HepG2 (cell line): ENCODE results near the gene TPBG. TPM values are rescaled to one million over a fixed set of nuclear protein-coding genes. Genes with fewer than 3 reads are reported as not detected.

Source experiments
- ATAC-seq: fragments of 200-7000 bp; cut with Tn5 transposase; 3 replicates; pipeline ENCODE4 v1.9.1; 2020; ENCODE audit warnings: mild to moderate bottlenecking, moderate library complexity
- Bru-seq: library from RNA; stranded (reverse); fragments of 400-500 nt; gene quantifications from one replicate; lab custom pipeline; 2021; lab: Mats Ljungman, UMichigan
- BruChase-seq, 2 experiments: library from RNA; stranded (reverse); fragments of 400-500 nt; gene quantifications; one replicate each; lab custom pipeline; 2021; lab: Mats Ljungman, UMichigan
- BruUV-seq: library from RNA; stranded (reverse); fragments of 400-500 nt; replicated peaks from 2 replicates; lab custom pipeline; 2021; lab: Mats Ljungman, UMichigan
- CTCF ChIA-PET: fragments of 300-600 bp; formaldehyde crosslinking; extraction: SDS; loops from one replicate; lab custom pipeline; 2021; ENCODE audit warnings: low total read pairs, inconsistent platforms, low intra/inter-chr PET ratio; lab: Yijun Ruan, JAX
- POLR2A ChIA-PET: fragments of 350-600 bp; sonication (Branson Sonifier 250); formaldehyde crosslinking; loops from one replicate; lab custom pipeline; 2020; ENCODE audit warnings: antibody characterized with exemption, inconsistent platforms; lab: Yijun Ruan, JAX
- DNase-seq: peaks from one replicate; pipeline ENCODE4 v3.0.0-alpha.2; 2015; ENCODE audit warnings: low spot score
- FAIRE-seq: peaks from 3 replicates; lab custom pipeline; 2011; peaks lifted over from hg19 to GRCh38; lab: Jason Lieb, UNC
- H2AFZ ChIP-seq: one replicate; pipeline ENCODE4 v1.6.1; 2011; ENCODE audit warnings: low read length, inconsistent platforms
- H3K27ac ChIP-seq: fragments of 300-600 bp; 3 replicates; pipeline ENCODE4 v1.8.0; 2011; ENCODE audit warnings: mixed run types, mild to moderate bottlenecking, mixed read lengths, low read length, inconsistent platforms; ENCODE audit not compliant: insufficient read depth; ENCODE audit errors: extremely low read length
- H3K27me3 ChIP-seq, 2 experiments: fragments of 200-600 bp in 1 of 2; 2 replicates in 1 of 2; 3 replicates in 1 of 2; pipeline versions ENCODE4 v1.6.0 to v1.8.0; 2011; ENCODE audit warnings: low read length in 2 of 2, mild to moderate bottlenecking in 2 of 2, moderate library complexity in 2 of 2, inconsistent platforms in 1 of 2; ENCODE audit not compliant: insufficient read depth in 2 of 2, control insufficient read depth in 1 of 2
- H3K36me3 ChIP-seq, 2 experiments: fragments of 200-600 bp in 1 of 2; replicated peaks in 1 of 2; 2 replicates in 1 of 2; 3 replicates in 1 of 2; pipeline versions ENCODE4 v1.5.1 to v1.8.0; 2011; ENCODE audit warnings: low read length in 2 of 2, inconsistent platforms in 1 of 2; ENCODE audit not compliant: insufficient read depth in 2 of 2, control insufficient read depth in 1 of 2
- H3K4me1 ChIP-seq: 2 replicates; pipeline ENCODE4 v1.5.1; 2012; ENCODE audit warnings: low read length, inconsistent platforms; ENCODE audit not compliant: insufficient read depth
- H3K4me2 ChIP-seq: 2 replicates; pipeline ENCODE4 v1.6.0; 2011; ENCODE audit warnings: low read depth, low read length, inconsistent platforms
- H3K4me3 ChIP-seq, 3 experiments: fragments of 200-600 bp in 1 of 3; sonication (generic), shearing (Covaris generic) in 1 of 3; replicated peaks in 1 of 3; 2 replicates each; pipeline ENCODE4 v1.5.1; 2011 to 2016; ENCODE audit warnings: low read length in 3 of 3, inconsistent platforms in 2 of 3, low read depth in 2 of 3, mild to moderate bottlenecking in 2 of 3, control low read depth in 1 of 3, mixed read lengths in 1 of 3; ENCODE audit not compliant: insufficient read depth in 1 of 3
- H3K79me2 ChIP-seq: one replicate; pipeline ENCODE4 v1.6.1; 2011; ENCODE audit warnings: low read length, inconsistent platforms; ENCODE audit not compliant: insufficient read depth
- H3K9ac ChIP-seq: 2 replicates; pipeline ENCODE4 v1.6.0; 2011; ENCODE audit warnings: mild to moderate bottlenecking, low read depth, low read length, inconsistent platforms; ENCODE audit not compliant: insufficient read depth
- H3K9me3 ChIP-seq: 2 replicates; pipeline ENCODE4 v1.5.1; 2012; ENCODE audit warnings: mild to moderate bottlenecking, low read length
- H4K20me1 ChIP-seq: 2 replicates; pipeline ENCODE4 v1.6.0; 2011; ENCODE audit warnings: inconsistent platforms, mild to moderate bottlenecking, low read length, moderate library complexity; ENCODE audit not compliant: insufficient read depth
- ADNP ChIP-seq: sonication (generic); formaldehyde crosslinking; IDR thresholded peaks from 2 replicates; pipeline ENCODE4 v1.4.0; 2020; ENCODE audit warnings: missing genetic modification reagents
- HDAC1 ChIP-seq: sonication (generic); formaldehyde crosslinking; IDR thresholded peaks from 2 replicates; pipeline ENCODE4 v1.5.1; 2020; ENCODE audit warnings: mild to moderate bottlenecking, missing genetic modification reagents
- MIER2 ChIP-seq: IDR thresholded peaks from 2 replicates; pipeline ENCODE4 v1.6.1; 2016; ENCODE audit warnings: missing biosample characterization, missing genetic modification reagents
- ZNF205 ChIP-seq: IDR thresholded peaks from 2 replicates; pipeline ENCODE4 v1.6.1; 2018; ENCODE audit warnings: missing biosample characterization, missing genetic modification reagents
- ZNF607 ChIP-seq: sonication (generic); formaldehyde crosslinking; IDR thresholded peaks from 2 replicates; pipeline ENCODE4 v1.5.1; 2020; ENCODE audit warnings: missing genetic modification reagents, mild to moderate bottlenecking, borderline replicate concordance
- ZNF670 ChIP-seq: sonication (generic); formaldehyde crosslinking; IDR thresholded peaks from 2 replicates; pipeline ENCODE4 v1.8.0; 2022; ENCODE audit warnings: mild to moderate bottlenecking, missing genetic modification reagents, borderline replicate concordance
- ZNF878 ChIP-seq: sonication (generic); formaldehyde crosslinking; IDR thresholded peaks from 2 replicates; pipeline ENCODE4 v1.8.1; 2023; ENCODE audit warnings: mild to moderate bottlenecking, missing genetic modification reagents, moderate library complexity
- WGBS: methylation state at CpG from one replicate; pipeline ENCODE4 v1.1.6; 2017; ENCODE audit warnings: low lambda C conversion rate; 5-methylcytosine and 5-hydroxymethylcytosine counted together
- in situ Hi-C: cut with HindIII; loops from 2 replicates; pipeline ENCODE4 v1.10.0; 2017; ENCODE audit warnings: low pct_unique_long_range_greater_than_20kb; ENCODE audit not compliant: extremely low pct_ligation_motif_present
- intact Hi-C: fragments of 100-400 bp; cut with micrococcal nuclease; formaldehyde crosslinking; loops from one replicate; pipeline ENCODE4 v1.10.0; 2022; ENCODE audit not compliant: unreplicated experiment
- long read RNA-seq, 2 experiments: library from RNA in 1 of 2; library from polyadenylated mRNA in 1 of 2; stranded (forward) in 1 of 2; unstranded in 1 of 2; transcript quantifications; one replicate each; pipeline ENCODE4 v2.0.0, GENCODE V29; 2019 to 2022
- polyA minus RNA-seq, 3 experiments: library from RNA; depleted of rRNA, polyadenylated mRNA; stranded (reverse); fragments of >200 nt; gene quantifications; 2 replicates each; pipeline ENCODE4 v1.2.3, GENCODE V29; 2011; ENCODE audit warnings: low replicate concordance in 1 of 3
- polyA plus RNA-seq, 8 experiments: library from polyadenylated mRNA; depleted of rRNA in 3 of 8; stranded (reverse) in 7 of 8; unstranded in 1 of 8; fragments of >200 nt; fragmentation: Illumina TruSeq in 4 of 8; extraction: Trizol in 4 of 8; gene quantifications; 2 replicates each; pipeline versions ENCODE4 v1.2.1 to v1.2.3, GENCODE V29; 2011 to 2016; ENCODE audit warnings: low read depth in 4 of 8, missing spikeins in 1 of 8, mixed read lengths in 1 of 8; ENCODE audit not compliant: insufficient read depth in 1 of 8
- total RNA-seq, 5 experiments: library from RNA; depleted of rRNA; stranded (reverse); fragments of >200 nt; fragmentation: Illumina TruSeq; extraction: Trizol; gene quantifications; 2 replicates each; pipeline ENCODE4 v1.2.3, GENCODE V29; 2016; ENCODE audit warnings: low read depth in 1 of 5
- TF ChIP-seq, protein P1 (sequence below): sonication (generic); formaldehyde crosslinking; IDR thresholded peaks from 2 replicates; pipeline ENCODE4 v1.8.0; 2022; ENCODE audit warnings: missing genetic modification reagents, low read depth, mild to moderate bottlenecking, borderline replicate concordance
- TF ChIP-seq, protein P2 (sequence below): sonication (generic); formaldehyde crosslinking; IDR thresholded peaks from 2 replicates; pipeline ENCODE4 v1.5.0; 2020; ENCODE audit warnings: mild to moderate bottlenecking, missing genetic modification reagents, moderate library complexity
- TF ChIP-seq, protein P3 (sequence below): sonication (generic); formaldehyde crosslinking; IDR thresholded peaks from 2 replicates; pipeline ENCODE4 v1.4.0; 2020; ENCODE audit warnings: missing genetic modification reagents

TPBG gene, protein sequence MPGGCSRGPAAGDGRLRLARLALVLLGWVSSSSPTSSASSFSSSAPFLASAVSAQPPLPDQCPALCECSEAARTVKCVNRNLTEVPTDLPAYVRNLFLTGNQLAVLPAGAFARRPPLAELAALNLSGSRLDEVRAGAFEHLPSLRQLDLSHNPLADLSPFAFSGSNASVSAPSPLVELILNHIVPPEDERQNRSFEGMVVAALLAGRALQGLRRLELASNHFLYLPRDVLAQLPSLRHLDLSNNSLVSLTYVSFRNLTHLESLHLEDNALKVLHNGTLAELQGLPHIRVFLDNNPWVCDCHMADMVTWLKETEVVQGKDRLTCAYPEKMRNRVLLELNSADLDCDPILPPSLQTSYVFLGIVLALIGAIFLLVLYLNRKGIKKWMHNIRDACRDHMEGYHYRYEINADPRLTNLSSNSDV
- total RNA-seq (2016; rRNA removed; fragmentation: Illumina TruSeq; extraction: Trizol) (0.39 and 0.75 TPM in 2 replicates), polyA plus RNA-seq (2011; rRNA removed) (0.73 and 0.82 TPM in 2 replicates), polyA minus RNA-seq (2011; rRNA and poly(A)+ RNA removed; ENCODE audit: low replicate concordance) (0.56 and 13.9 TPM in 2 replicates), Bru-seq, nascent RNA (percentile 27 among the genes with signal in this experiment), BruChase-seq, experiment 1, labeled RNA remaining after a 6-hour chase (percentile 50 among the genes with signal in this experiment), BruChase-seq, experiment 2, labeled RNA remaining after a 2-hour chase (percentile 36 among the genes with signal in this experiment)
- total RNA-seq (2016; cell fraction: cytosol; rRNA removed; fragmentation: Illumina TruSeq; extraction: Trizol; ENCODE audit: low read depth), result 0.09 TPM in 1 of 2 replicates, not detected in the other
- total RNA-seq (2016; cell fraction: insoluble cytoplasmic fraction; rRNA removed; fragmentation: Illumina TruSeq; extraction: Trizol), result 0.31 and 0.84 TPM in 2 replicates
- total RNA-seq (2016; cell fraction: membrane; rRNA removed; fragmentation: Illumina TruSeq; extraction: Trizol), result 0.12 and 0.14 TPM in 2 replicates
- total RNA-seq (2016; cell fraction: nucleus; rRNA removed; fragmentation: Illumina TruSeq; extraction: Trizol), result 0.81 and 0.94 TPM in 2 replicates
- polyA plus RNA-seq (2011; cell fraction: cytosol; rRNA removed), result 0.28 and 0.35 TPM in 2 replicates
- polyA plus RNA-seq (2011; cell fraction: nucleus; rRNA removed), result 1.4 and 1.6 TPM in 2 replicates
- polyA plus RNA-seq (2012), result 0.11 and 0.41 TPM in 2 replicates
- 0.05 and 0.07 TPM in 2 replicates for polyA plus RNA-seq (2016; cell fraction: cytosol; fragmentation: Illumina TruSeq; extraction: Trizol; ENCODE audit: low read depth)
- polyA plus RNA-seq (2016; cell fraction: insoluble cytoplasmic fraction; fragmentation: Illumina TruSeq; extraction: Trizol; ENCODE audit: low read depth), result 0.32 and 0.43 TPM in 2 replicates
- polyA plus RNA-seq (2016; cell fraction: membrane; fragmentation: Illumina TruSeq; extraction: Trizol; ENCODE audit: low read depth), result 0.07 and 0.10 TPM in 2 replicates
- 1.6 TPM in 2 replicates for polyA plus RNA-seq (2016; cell fraction: nucleus; fragmentation: Illumina TruSeq; extraction: Trizol; ENCODE audit: insufficient read depth, low read depth)
- 0.89 and 1.2 TPM in 2 replicates for polyA minus RNA-seq (2011; cell fraction: cytosol; rRNA and poly(A)+ RNA removed)
- 0.75 and 0.77 TPM in 2 replicates for polyA minus RNA-seq (2011; cell fraction: nucleus; rRNA and poly(A)+ RNA removed)
- long read RNA-seq, experiment 1, full-length matches to known transcripts, result 4 of 4 reads
- long read RNA-seq, experiment 1, partial matches to known transcripts, result 0 of 4 reads
- long read RNA-seq, experiment 1, other reads (novel, unspliced or antisense), result 0 of 4 reads
- long read RNA-seq, experiment 2, full-length matches to known transcripts, result 2 of 3 reads
- long read RNA-seq, experiment 2, partial matches to known transcripts, result 0 of 3 reads
- long read RNA-seq, experiment 2, other reads (novel, unspliced or antisense), result 1 of 3 reads

DNA sequence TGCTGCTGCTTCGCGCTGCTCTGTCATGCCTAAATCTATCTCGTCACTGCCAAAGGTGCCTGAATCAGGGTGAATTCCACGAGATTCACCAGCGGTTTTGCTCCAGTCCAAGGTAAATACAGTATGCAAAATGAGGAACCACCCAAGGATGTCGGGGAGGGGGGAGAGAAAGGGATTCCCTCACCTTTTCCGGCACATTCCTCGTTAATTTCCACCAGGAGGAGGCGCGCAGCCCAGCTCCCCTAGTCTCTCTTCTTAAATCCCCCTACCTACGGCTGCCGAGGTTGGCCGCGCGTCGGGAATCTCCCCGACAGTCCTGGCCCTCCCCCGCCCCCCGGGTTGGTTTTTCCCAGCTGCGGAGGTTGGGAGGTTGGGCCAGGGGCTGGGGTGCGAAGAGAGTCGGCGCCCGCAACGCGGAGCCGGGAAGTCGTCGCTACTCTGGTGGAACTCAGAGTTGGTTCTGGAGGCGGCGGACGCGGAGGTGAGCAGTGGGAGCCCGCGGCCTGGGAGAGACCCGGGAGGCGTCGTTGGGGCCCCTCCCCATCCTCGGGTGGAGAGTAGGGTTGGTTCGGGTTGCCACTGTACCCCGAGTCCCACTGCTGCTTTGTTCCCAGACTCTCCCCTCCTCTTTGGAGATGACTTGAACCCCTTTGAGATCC is at the start of gene TPBG:
TSS of gene TPBG (plus strand) at position 390 of the 659 bp plus-strand sequence. CDS start 1,145 bp downstream, outside the sequence.
- Histone ChIP-seq H3K4me3 (peak within 1 kb of the TSS; percentile 51 to 73 (median 63)), H3K36me3 (no peaks in the 10 kb centered on the region), H3K4me1 (peaks cover 5% of the 10 kb centered on the region; the same call in 1 of the 2 replicates), H3K79me2 (no peaks in the 10 kb centered on the region), H3K9me3 (no peaks in the 10 kb centered on the region), H4K20me1 (no peaks in the 10 kb centered on the region), H3K4me2 (peak within 1 kb of the TSS; percentile 92), H3K27me3 (peaks cover 0 to 22% of the 10 kb centered on the region in 2 experiments; a peak in 2 of 5 replicates), H3K9ac (peak within 1 kb of the TSS; percentile 13; the same call in 1 of the 2 replicates), H3K27ac (no peak within 1 kb of the TSS), H2AFZ (peak within 1 kb of the TSS; percentile 42)
- in situ Hi-C loops (loop anchor here (10.0 kb wide), 1 partner anchor 691 kb away; no protein-coding TSS in a partner anchor), intact Hi-C loops (loop anchor here (1.0 to 5.0 kb wide), 2 partner anchors 111 to 694 kb away; no protein-coding TSS in a partner anchor)
- FAIRE-seq, result no peak
- ChIA-PET CTCF (interaction anchor here (0.7 kb wide), 1 partner anchor 692 kb away, joined by 3 read pairs; no protein-coding TSS in a partner anchor), POLR2A (no interaction called here)
- peak; percentile 90 for ATAC-seq
- peak; percentile 27 for DNase-seq
- BruUV-seq, result no TSS peak
- WGBS, result 2% methylated on average over 23 of the region's 41 CpGs
- no peak for TF ChIP-seq MIER2 (CRISPR knock-in tag)
- TF ChIP-seq HDAC1 (CRISPR knock-in tag), result peak; percentile 30; the same call in 1 of the 2 replicates
- TF ChIP-seq, protein P1, sequence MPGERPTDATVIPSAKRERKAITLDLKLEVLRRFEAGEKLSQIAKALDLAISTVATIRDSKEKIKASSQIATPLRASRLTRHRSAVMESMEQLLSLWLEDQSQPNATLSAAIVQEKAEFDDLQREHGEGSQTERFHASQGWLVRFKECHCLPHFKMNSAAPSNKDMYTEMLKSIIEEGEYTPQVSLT, result no peak
- TF ChIP-seq, protein P2, sequence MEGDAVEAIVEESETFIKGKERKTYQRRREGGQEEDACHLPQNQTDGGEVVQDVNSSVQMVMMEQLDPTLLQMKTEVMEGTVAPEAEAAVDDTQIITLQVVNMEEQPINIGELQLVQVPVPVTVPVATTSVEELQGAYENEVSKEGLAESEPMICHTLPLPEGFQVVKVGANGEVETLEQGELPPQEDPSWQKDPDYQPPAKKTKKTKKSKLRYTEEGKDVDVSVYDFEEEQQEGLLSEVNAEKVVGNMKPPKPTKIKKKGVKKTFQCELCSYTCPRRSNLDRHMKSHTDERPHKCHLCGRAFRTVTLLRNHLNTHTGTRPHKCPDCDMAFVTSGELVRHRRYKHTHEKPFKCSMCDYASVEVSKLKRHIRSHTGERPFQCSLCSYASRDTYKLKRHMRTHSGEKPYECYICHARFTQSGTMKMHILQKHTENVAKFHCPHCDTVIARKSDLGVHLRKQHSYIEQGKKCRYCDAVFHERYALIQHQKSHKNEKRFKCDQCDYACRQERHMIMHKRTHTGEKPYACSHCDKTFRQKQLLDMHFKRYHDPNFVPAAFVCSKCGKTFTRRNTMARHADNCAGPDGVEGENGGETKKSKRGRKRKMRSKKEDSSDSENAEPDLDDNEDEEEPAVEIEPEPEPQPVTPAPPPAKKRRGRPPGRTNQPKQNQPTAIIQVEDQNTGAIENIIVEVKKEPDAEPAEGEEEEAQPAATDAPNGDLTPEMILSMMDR (CRISPR knock-in tag), result peak; percentile 59
- no peak for TF ChIP-seq ZNF878
- TF ChIP-seq ZNF205, result no peak
- TF ChIP-seq, protein P3, sequence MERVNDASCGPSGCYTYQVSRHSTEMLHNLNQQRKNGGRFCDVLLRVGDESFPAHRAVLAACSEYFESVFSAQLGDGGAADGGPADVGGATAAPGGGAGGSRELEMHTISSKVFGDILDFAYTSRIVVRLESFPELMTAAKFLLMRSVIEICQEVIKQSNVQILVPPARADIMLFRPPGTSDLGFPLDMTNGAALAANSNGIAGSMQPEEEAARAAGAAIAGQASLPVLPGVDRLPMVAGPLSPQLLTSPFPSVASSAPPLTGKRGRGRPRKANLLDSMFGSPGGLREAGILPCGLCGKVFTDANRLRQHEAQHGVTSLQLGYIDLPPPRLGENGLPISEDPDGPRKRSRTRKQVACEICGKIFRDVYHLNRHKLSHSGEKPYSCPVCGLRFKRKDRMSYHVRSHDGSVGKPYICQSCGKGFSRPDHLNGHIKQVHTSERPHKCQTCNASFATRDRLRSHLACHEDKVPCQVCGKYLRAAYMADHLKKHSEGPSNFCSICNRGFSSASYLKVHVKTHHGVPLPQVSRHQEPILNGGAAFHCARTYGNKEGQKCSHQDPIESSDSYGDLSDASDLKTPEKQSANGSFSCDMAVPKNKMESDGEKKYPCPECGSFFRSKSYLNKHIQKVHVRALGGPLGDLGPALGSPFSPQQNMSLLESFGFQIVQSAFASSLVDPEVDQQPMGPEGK (CRISPR knock-in tag), result 0 out of 2 replicates have a peak, but pooled peaks have one; percentile 12
- TF ChIP-seq ZNF670, result peak; percentile 48; the same call in 1 of the 2 replicates
- TF ChIP-seq ADNP (CRISPR knock-in tag), result no peak
- TF ChIP-seq ZNF607 (CRISPR knock-in tag), result no peak
